Activated naive CD8-positive, alpha-beta T cell (primary cell): ENCODE measurements around the gene CSNK1G1.
"Not testable (repeated sequence)": the region's sequence is repeated elsewhere in the genome, so short reads cannot be mapped to it uniquely, and the experiment has no call there.

Experiments used
- H3K27ac Mint-ChIP-seq: one replicate; pipeline ENCODE4 v1.8.0; 2021; ENCODE audit warnings: mixed read lengths
- H3K27me3 Mint-ChIP-seq: one replicate; pipeline ENCODE4 v1.8.0; 2021; ENCODE audit warnings: mixed read lengths
- H3K36me3 Mint-ChIP-seq: one replicate; pipeline ENCODE4 v1.8.0; 2021; ENCODE audit warnings: mixed read lengths
- H3K4me1 Mint-ChIP-seq: one replicate; pipeline ENCODE4 v1.8.0; 2021; ENCODE audit warnings: low read depth, mixed read lengths
- H3K4me3 Mint-ChIP-seq: one replicate; pipeline ENCODE4 v1.8.0; 2021; ENCODE audit warnings: mild to moderate bottlenecking, mixed read lengths
- H3K9me3 Mint-ChIP-seq: one replicate; pipeline ENCODE4 v1.8.0; 2021; ENCODE audit warnings: low read depth, mixed read lengths

CSNK1G1 gene

GRCh38 chr15:64355944-64356709 is at the start of gene CSNK1G1:
Gene CSNK1G1, minus strand, starts transcription at chr15:64356173. Its CDS starts 55,674 bp downstream, at chr15:64300499.
- Mint-ChIP-seq H3K4me1 (peaks cover 18% of the 10 kb centered on the region), H3K9me3 (no peaks in the 10 kb centered on the region)

DNA sequence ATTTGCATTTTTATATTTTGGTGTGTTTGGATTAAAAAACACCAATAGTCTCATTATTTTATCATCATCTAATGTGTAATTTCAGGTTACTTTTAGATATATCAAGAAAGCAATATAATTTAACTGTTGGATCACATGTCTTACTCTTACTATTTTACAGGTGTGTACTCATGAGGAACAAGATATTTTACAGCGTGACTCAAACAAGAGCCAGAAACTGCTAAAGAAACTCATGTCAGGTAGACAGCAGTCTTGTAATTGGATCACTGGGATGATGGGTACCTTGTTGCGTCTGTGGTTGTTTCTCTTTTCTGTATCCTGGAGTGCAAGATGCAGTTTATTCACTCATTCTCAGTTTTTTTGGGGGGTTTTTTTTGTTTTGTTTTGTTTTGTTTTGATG is 44.6 kb upstream of the CSNK1G1 start:
- peaks cover 8% of the 10 kb centered on the region for H3K36me3 Mint-ChIP-seq
- no peaks in the 10 kb centered on the region for H3K9me3 Mint-ChIP-seq
- no peak overlapping the region for H3K27ac Mint-ChIP-seq

More at GRCh38 chr15:64355944-64356709, at the start of gene CSNK1G1:
- Mint-ChIP-seq H3K27me3 (no peaks in the 10 kb centered on the region), H3K36me3 (no peaks in the 10 kb centered on the region), H3K4me3 (peak within 1 kb of the TSS; percentile 94), H3K27ac (peak within 1 kb of the TSS; percentile 89)

DNA sequence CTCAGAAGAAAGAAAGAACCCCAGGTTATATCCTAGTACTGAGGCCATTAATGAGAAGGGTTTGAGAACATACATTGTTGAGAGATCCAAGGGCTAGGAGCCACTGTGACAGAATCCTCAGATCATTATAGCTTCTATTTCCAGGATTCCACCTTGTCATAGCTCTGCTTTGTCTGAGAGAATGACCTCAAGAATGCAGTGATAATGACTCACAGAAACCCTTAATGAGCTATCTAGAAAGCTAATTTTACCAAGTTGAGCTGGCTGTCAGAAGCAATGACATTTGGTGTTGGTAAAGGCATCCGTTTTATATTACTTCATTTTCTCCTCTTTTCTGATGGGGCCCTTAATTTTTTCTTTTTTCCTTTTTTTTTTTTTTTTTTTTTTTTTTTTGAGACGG is 42.6 kb upstream of the CSNK1G1 start:
- Mint-ChIP-seq H3K36me3 (peaks cover 8% of the 10 kb centered on the region), H3K9me3 (no peaks in the 10 kb centered on the region), H3K4me1 (peaks cover 6% of the 10 kb centered on the region), H3K4me3 (no peak overlapping the region), H3K27me3 (no peaks in the 10 kb centered on the region), H3K27ac (no peak overlapping the region)

More for the DNA sequence above, 44.6 kb upstream of the CSNK1G1 start:
- Mint-ChIP-seq H3K27me3 (no peaks in the 10 kb centered on the region), H3K4me1 (no peaks in the 10 kb centered on the region), H3K4me3 (no peak overlapping the region)

GRCh38 chr15:64396789-64397188 is 40.8 kb upstream of the CSNK1G1 start:
- no peak overlapping the region for H3K4me3 Mint-ChIP-seq
- H3K27me3 Mint-ChIP-seq: no peaks in the 10 kb centered on the region
- H3K36me3 Mint-ChIP-seq: peaks cover 8% of the 10 kb centered on the region
- no peak overlapping the region for H3K27ac Mint-ChIP-seq
- H3K9me3 Mint-ChIP-seq: no peaks in the 10 kb centered on the region
- peaks cover 6% of the 10 kb centered on the region for H3K4me1 Mint-ChIP-seq

- not testable (repeated sequence) for H3K27me3 Mint-ChIP-seq, H3K9me3 Mint-ChIP-seq, H3K4me3 Mint-ChIP-seq, H3K36me3 Mint-ChIP-seq
- Mint-ChIP-seq H3K4me1 (peaks cover 23% of the 10 kb centered on the region), H3K27ac (peak overlapping the region; percentile 6)
These were observed 36.5 kb upstream of the CSNK1G1 start for GRCh38 chr15:64392471-64392870.

DNA sequence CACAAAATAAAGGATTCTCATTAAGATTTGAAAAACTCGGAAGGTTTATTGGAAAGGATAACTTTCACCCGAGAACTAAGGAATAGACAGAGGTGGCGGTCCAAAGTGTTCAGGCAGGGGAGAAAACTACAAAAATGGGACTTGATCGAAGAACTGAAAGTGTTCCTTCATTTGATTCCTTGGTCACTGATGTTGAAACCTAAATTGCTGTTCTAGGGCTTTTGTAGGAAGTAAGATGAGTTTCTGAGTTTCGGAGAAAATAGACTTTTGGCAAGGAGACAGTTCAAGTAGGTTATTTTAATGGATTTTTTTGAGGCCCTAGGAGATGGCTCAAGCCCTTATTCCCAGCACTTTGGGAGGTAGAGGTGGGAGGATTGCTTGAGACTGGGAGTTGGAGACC is 33.1 kb upstream of the CSNK1G1 start:
- peak overlapping the region; percentile 100 for H3K4me3 Mint-ChIP-seq
- no peaks in the 10 kb centered on the region for H3K36me3 Mint-ChIP-seq
- H3K27me3 Mint-ChIP-seq: no peaks in the 10 kb centered on the region
- H3K4me1 Mint-ChIP-seq: peaks cover 20% of the 10 kb centered on the region
- peak overlapping the region; percentile 70 for H3K27ac Mint-ChIP-seq
- H3K9me3 Mint-ChIP-seq: no peaks in the 10 kb centered on the region

- H3K27me3 Mint-ChIP-seq: no peaks in the 10 kb centered on the region
- H3K4me3 Mint-ChIP-seq: peak within 1 kb of the TSS; percentile 100
- H3K36me3 Mint-ChIP-seq: no peaks in the 10 kb centered on the region
- H3K4me1 Mint-ChIP-seq: peaks cover 20% of the 10 kb centered on the region
- H3K27ac Mint-ChIP-seq: peak within 1 kb of the TSS; percentile 97
- H3K9me3 Mint-ChIP-seq: no peaks in the 10 kb centered on the region
These were observed 31.7 kb upstream of the CSNK1G1 start, which contains the start of gene TRIP4 for GRCh38 chr15:64387562-64388168. Gene TRIP4, plus strand, starts transcription at chr15:64387836. Its CDS starts 28 bp downstream, at chr15:64387864.

GRCh38 chr15:64386291-64386690 is 30.3 kb upstream of the CSNK1G1 start:
- Mint-ChIP-seq H3K9me3 (no peaks in the 10 kb centered on the region), H3K36me3 (no peaks in the 10 kb centered on the region), H3K4me1 (peaks cover 25% of the 10 kb centered on the region), H3K27me3 (no peaks in the 10 kb centered on the region), H3K4me3 (no peak overlapping the region), H3K27ac (no peak overlapping the region)

GRCh38 chr15:64383760-64384159 is 27.8 kb upstream of the CSNK1G1 start:
- H3K9me3 Mint-ChIP-seq: no peaks in the 10 kb centered on the region
- peaks cover 1% of the 10 kb centered on the region for H3K27me3 Mint-ChIP-seq
- H3K4me1 Mint-ChIP-seq: peaks cover 24% of the 10 kb centered on the region
- H3K36me3 Mint-ChIP-seq: no peaks in the 10 kb centered on the region
- H3K27ac Mint-ChIP-seq: no peak overlapping the region
- no peak overlapping the region for H3K4me3 Mint-ChIP-seq

DNA sequence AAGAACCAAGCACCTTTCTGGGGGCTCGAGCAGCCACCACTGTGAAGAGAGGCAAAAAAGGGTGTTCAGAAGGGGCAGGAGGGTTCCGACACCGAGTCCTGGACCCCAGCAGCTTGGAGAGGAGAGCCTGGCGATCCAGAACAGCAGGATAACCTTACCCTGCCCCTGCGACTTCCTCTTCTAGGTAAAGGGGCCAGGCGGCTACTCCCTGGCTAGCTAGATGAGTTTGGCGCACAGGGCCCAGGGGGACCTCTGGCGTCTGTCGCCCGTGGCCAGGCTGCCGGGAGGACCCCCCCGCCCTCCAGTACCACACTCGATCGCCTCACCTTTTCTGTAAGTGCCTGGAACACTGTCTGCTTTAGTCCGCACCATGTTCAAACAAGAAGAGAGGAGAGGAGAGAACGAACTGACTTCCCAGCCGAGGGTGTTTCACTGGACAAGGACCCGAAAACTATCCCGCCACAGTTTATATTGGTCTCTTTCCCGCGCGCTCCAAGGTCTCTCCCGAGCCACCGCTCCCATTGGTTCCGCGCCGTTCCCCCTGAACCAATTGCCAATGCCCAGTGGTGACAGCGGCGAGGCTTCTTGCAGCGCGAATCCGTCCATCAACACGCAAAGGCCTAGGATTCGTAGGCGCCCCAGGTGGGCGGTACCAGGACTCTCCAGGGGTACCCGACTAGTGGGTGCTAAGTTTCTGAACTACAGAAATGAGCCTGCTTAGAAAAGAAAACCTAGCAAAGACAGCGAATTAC is 25.2 kb upstream of the CSNK1G1 start, which contains the start of gene PCLAF:
TSS of gene PCLAF (minus strand) at position 442 of the 752 bp plus-strand sequence. CDS start at position 372, 70 bp downstream.
- Mint-ChIP-seq H3K27me3 (peaks cover 1% of the 10 kb centered on the region), H3K9me3 (no peaks in the 10 kb centered on the region), H3K4me3 (peak within 1 kb of the TSS; percentile 96), H3K4me1 (peaks cover 14% of the 10 kb centered on the region), H3K36me3 (no peaks in the 10 kb centered on the region), H3K27ac (peak within 1 kb of the TSS; percentile 89)

GRCh38 chr15:64380130-64380870 is 24.3 kb upstream of the CSNK1G1 start:
- H3K4me1 Mint-ChIP-seq: peaks cover 14% of the 10 kb centered on the region
- H3K4me3 Mint-ChIP-seq: peak overlapping the region; percentile 96
- not testable (repeated sequence) for H3K36me3 Mint-ChIP-seq, H3K9me3 Mint-ChIP-seq, H3K27me3 Mint-ChIP-seq
- H3K27ac Mint-ChIP-seq: peak overlapping the region; percentile 89

DNA sequence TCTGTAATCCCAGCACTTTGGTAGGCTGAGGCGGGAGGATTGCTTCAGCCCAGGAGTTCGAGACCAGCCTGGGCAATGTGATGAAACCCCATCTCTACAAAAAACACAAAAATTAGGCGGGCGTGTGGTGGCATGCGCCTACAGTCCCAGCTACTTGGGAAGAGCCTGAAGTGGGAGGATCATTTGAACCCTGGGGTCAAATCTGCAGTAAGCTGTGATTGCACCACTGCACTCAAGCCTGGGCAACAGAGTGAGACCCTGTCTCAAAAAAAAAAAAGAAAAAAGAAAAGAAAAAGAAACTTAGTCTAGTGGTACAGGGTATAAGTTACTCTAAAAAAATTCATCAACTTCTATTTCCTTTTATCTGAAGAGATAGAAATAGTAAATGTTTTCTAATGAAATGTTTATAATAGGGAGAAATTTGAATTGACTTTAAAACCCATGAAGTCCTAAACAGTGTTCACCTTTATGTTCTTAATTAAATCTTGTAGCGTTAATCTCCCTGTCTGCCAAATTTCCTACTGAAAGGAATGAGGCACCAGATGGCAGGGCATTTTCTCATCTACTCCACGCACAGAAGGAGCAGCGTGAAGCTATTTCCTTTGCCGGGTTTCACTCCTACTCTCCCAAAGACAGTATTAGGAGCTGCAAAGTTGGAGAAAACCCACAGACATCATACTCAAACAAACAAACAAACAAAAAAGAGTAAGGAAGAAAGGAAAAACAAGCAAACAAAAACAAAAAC is 23.4 kb upstream of the CSNK1G1 start:
- H3K27me3 Mint-ChIP-seq: peaks cover 1% of the 10 kb centered on the region
- H3K27ac Mint-ChIP-seq: no peak overlapping the region
- peaks cover 2% of the 10 kb centered on the region for H3K36me3 Mint-ChIP-seq
- no peaks in the 10 kb centered on the region for H3K9me3 Mint-ChIP-seq
- H3K4me3 Mint-ChIP-seq: peak overlapping the region; percentile 96
- peaks cover 14% of the 10 kb centered on the region for H3K4me1 Mint-ChIP-seq

DNA sequence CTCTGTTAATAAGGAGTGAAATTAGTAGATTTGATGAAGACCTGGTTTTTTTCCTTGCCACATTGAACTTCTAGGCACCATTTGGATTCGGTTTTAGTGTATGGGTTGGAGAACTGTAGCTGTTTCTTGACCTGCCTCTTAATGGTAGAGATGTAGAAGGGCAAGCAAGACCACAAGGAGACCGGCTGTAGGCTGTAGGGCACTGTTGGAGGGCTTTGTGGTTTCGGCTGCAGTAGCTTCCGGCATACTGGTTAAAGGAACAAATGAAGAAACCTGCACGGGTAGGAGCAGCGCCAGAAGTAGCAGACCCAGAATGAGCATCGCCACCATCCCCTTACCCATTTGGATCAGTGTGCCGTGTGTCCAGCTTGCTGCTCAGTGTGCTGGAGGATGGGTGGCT is 17.4 kb upstream of the CSNK1G1 start:
- Mint-ChIP-seq H3K27me3 (no peaks in the 10 kb centered on the region), H3K27ac (no peak overlapping the region), H3K36me3 (peaks cover 2% of the 10 kb centered on the region), H3K4me3 (peak overlapping the region; percentile 18), H3K4me1 (peaks cover 2% of the 10 kb centered on the region), H3K9me3 (no peaks in the 10 kb centered on the region)

GRCh38 chr15:64371383-64371782 is 15.4 kb upstream of the CSNK1G1 start:
- H3K4me3 Mint-ChIP-seq, H3K36me3 Mint-ChIP-seq, H3K9me3 Mint-ChIP-seq, H3K4me1 Mint-ChIP-seq, H3K27me3 Mint-ChIP-seq, H3K27ac Mint-ChIP-seq: not testable (repeated sequence)
